CD4-positive, CD25-positive, alpha-beta regulatory T cell (primary cell): ENCODE data around the gene ENTPD2. TPM values are rescaled to one million over a fixed set of nuclear protein-coding genes. Genes with fewer than 3 reads are reported as not detected.
A peak's percentile ranks its signal among the peaks of the same experiment; 100 is the strongest.

Source experiments
- ATAC-seq, 2 donors: fragments of 150-1000 bp; cut with Tn5 transposase; one replicate each; pipeline ENCODE4 v1.10.0; 2021; ENCODE audit warnings: low read depth in 2 of 2, moderate number of reproducible peaks in 2 of 2, moderate library complexity in 1 of 2
- DNase-seq, 3 donors: peaks; one replicate each; pipeline versions ENCODE4 v3.0.0 to v3.0.0-alpha.2; 2012 to 2022; ENCODE audit warnings: mixed read lengths in 1 of 3
- H3K27ac ChIP-seq: one replicate; pipeline ENCODE4 v1.7.0; 2013; ENCODE audit warnings: mild to moderate bottlenecking, low read length; ENCODE audit not compliant: insufficient read depth, poor library complexity, severe bottlenecking
- H3K27me3 ChIP-seq: one replicate; pipeline ENCODE4 v1.7.0; 2013; ENCODE audit warnings: low read length; ENCODE audit not compliant: control insufficient read depth, insufficient read depth
- H3K36me3 ChIP-seq: one replicate; pipeline ENCODE4 v1.7.0; 2013; ENCODE audit warnings: mild to moderate bottlenecking, low read length, moderate library complexity; ENCODE audit not compliant: control insufficient read depth, insufficient read depth
- H3K4me1 ChIP-seq: 2 replicates; pipeline ENCODE4 v1.7.0; 2013; ENCODE audit warnings: mild to moderate bottlenecking, low read length; ENCODE audit not compliant: insufficient read depth, control insufficient read depth, poor library complexity, severe bottlenecking
- H3K4me3 ChIP-seq: one replicate; pipeline ENCODE4 v1.7.0; 2013; ENCODE audit warnings: low read depth, mild to moderate bottlenecking, low read length, moderate library complexity
- H3K9me3 ChIP-seq, 2 experiments: 1 replicate in 1 of 2; 2 replicates in 1 of 2; pipeline ENCODE4 v1.7.0; 2013; ENCODE audit warnings: low read length in 2 of 2, mild to moderate bottlenecking in 1 of 2, moderate library complexity in 1 of 2; ENCODE audit not compliant: control insufficient read depth in 2 of 2
- H3K27ac Mint-ChIP-seq, 3 donors: one replicate each; pipeline ENCODE4 v1.8.0; 2020 to 2022; ENCODE audit warnings: mild to moderate bottlenecking in 3 of 3, mixed read lengths in 3 of 3, moderate library complexity in 2 of 3
- H3K27me3 Mint-ChIP-seq: one replicate; pipeline ENCODE4 v1.8.0; 2022; ENCODE audit warnings: mild to moderate bottlenecking, mixed read lengths
- H3K36me3 Mint-ChIP-seq: one replicate; pipeline ENCODE4 v1.8.0; 2020; ENCODE audit warnings: mixed read lengths
- H3K4me1 Mint-ChIP-seq, 4 donors: one replicate each; pipeline ENCODE4 v1.8.0; 2020 to 2022; ENCODE audit warnings: mixed read lengths in 4 of 4, mild to moderate bottlenecking in 1 of 4
- H3K4me3 Mint-ChIP-seq, 4 donors: one replicate each; pipeline ENCODE4 v1.8.0; 2020 to 2022; ENCODE audit warnings: mild to moderate bottlenecking in 4 of 4, mixed read lengths in 4 of 4, moderate library complexity in 3 of 4
- H3K9me3 Mint-ChIP-seq, 7 donors: one replicate each; pipeline ENCODE4 v1.8.0; 2020 to 2022; ENCODE audit warnings: mixed read lengths in 7 of 7, mild to moderate bottlenecking in 3 of 7, moderate library complexity in 2 of 7
- polyA plus RNA-seq, 4 donors: library from polyadenylated mRNA; unstranded; fragments of 300-500 nt; fragmentation: Illumina TruSeq; gene quantifications; one replicate each; pipeline ENCODE4 v1.2.3, GENCODE V29; 2021
- total RNA-seq: library from RNA; stranded (reverse); gene quantifications from one replicate; pipeline ENCODE4 v1.2.3, GENCODE V29; 2022

The ENTPD2 gene
- total and polyA plus RNA-seq, 5 donors from 2014 or later = not detected

DNA sequence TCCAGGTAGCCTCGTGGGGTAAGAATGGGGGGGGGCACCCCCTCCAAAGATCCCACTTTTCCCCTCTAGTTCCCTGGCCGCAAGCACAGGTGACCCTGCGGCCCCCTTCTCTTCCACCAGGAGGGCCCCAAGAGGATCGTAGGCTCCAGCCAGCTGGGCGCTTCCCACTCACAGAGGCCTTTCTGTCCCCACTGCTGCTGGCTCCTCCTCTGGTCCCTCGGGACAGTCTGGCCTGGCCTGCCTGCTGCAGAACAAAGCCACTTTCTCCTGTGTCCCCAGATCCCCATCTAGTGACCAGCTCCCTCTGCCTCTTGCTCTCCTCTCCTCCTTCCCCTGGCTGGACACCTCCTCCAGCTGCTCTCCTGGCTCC, 17.0 kb upstream of the ENTPD2 start:
- ATAC-seq (no peak), DNase-seq (no peak)
- Histone ChIP-seq H3K4me3 (no peak overlapping the region), H3K27ac (peak overlapping the region; percentile 63), H3K9me3 (no peaks in the 10 kb centered on the region), H3K4me1 (peaks cover 31% of the 10 kb centered on the region), H3K27me3 (no peaks in the 10 kb centered on the region), H3K36me3 (no peaks in the 10 kb centered on the region)
- no peaks in the 10 kb centered on the region for H3K36me3 Mint-ChIP-seq
- H3K4me1 Mint-ChIP-seq = peaks cover 4 to 20% (median 13%) of the 10 kb centered on the region in 4 donors
- H3K9me3 Mint-ChIP-seq = peaks cover 0 to 1% (median 0%) of the 10 kb centered on the region in 7 donors
- H3K27me3 Mint-ChIP-seq = peaks cover 4% of the 10 kb centered on the region
- H3K4me3 Mint-ChIP-seq = peak overlapping the region; percentile 47 to 86 (median 78)
- peak overlapping the region; percentile 49 to 86 (median 69) for H3K27ac Mint-ChIP-seq

DNA sequence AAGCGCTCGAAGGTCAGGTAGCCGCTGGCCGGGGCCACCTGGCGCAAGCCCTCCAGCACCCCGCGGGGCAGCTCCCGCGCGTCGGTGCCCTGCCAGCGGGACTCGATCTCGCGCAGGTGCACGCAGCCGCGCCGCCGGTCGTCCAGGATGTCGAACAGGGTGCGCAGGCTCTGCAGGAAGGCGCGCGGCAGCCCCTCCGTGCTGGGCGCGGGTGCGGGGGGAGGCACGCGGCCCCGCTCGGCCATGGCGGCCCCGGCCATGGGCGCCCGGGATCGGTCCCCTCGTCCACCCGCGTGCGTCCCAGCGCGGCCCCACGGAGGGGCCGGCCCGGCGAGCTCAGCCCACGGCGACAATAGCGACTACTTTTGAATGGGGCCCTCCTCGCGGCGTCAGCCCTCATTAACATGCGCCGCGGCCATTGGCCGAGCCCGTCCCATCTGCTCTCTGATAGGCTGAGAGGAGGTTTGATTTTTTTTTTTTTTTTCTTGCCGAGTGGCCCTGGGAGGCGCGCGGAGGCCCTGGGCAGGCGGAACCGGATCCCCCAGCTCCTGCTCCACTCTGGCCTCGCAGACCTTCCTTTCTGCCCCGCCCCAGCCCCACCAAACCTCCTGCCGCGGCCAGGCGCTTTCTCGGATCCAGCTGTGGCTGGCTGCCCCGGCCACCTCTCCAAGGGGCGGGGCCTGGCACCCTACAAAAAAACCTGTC, 16.5 kb upstream of the ENTPD2 start, which contains the start of gene SAPCD2:
Gene SAPCD2 (minus strand): TSS at position 357 of the 705 bp plus-strand sequence. CDS start 97 bp downstream, at position 260.
- Mint-ChIP-seq H3K4me3 (peak within 1 kb of the TSS; percentile 72 to 88 (median 84)), H3K36me3 (no peaks in the 10 kb centered on the region), H3K27me3 (peaks cover 4% of the 10 kb centered on the region), H3K4me1 (peaks cover 4 to 20% (median 13%) of the 10 kb centered on the region in 4 donors), H3K9me3 (peaks cover 0 to 1% (median 0%) of the 10 kb centered on the region in 7 donors), H3K27ac (peak within 1 kb of the TSS; percentile 49 to 86 (median 69))
- Histone ChIP-seq H3K9me3 (no peaks in the 10 kb centered on the region), H3K4me1 (peaks cover 31% of the 10 kb centered on the region), H3K4me3 (no peak within 1 kb of the TSS), H3K27ac (peak within 1 kb of the TSS; percentile 63), H3K36me3 (no peaks in the 10 kb centered on the region), H3K27me3 (no peaks in the 10 kb centered on the region)
- DNase-seq (peak; percentile 83 to 93 (median 89)), ATAC-seq (peak; percentile 87 to 88)

DNA sequence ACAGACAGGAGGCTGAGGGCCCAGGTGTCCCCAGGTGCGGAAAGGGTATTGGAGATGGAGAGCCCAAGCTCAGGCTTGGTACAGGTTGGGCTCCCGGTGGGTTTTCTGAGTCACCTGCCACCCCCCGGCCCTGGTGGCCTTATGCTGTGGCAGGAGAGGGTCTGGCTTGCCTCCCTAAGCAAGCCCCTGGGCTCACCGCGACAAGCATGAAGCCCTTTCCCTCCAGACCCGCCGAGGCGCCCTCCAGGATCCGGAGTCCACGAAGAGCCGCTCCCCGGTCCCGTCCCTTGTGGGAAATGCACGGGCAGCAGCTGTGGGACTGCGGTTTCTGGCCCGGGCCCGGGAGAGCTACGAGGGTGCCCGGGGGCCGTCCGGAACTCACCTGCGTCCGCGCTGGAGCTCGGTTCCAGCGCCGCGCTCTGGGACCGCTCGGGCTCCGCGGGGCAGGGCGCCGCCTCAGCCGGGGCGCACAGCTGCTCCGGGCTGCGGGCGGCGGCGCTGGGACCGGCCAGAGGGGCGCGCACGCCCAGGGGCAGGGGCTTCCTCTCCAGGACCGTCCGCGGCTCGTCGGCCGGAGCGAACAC, 15.7 kb upstream of the ENTPD2 start:
- Histone ChIP-seq H3K27me3 (no peaks in the 10 kb centered on the region), H3K9me3 (no peaks in the 10 kb centered on the region), H3K4me1 (peaks cover 31% of the 10 kb centered on the region), H3K27ac (no peak overlapping the region), H3K36me3 (no peaks in the 10 kb centered on the region), H3K4me3 (no peak overlapping the region)
- Mint-ChIP-seq H3K4me3 (peak overlapping the region in 3 of 4 donors; percentile 32 to 62 (median 39)), H3K4me1 (peaks cover 4 to 20% (median 13%) of the 10 kb centered on the region in 4 donors), H3K36me3 (no peaks in the 10 kb centered on the region), H3K27ac (no peak overlapping the region), H3K9me3 (peaks cover 0 to 1% (median 0%) of the 10 kb centered on the region in 7 donors), H3K27me3 (peaks cover 4% of the 10 kb centered on the region)
- ATAC-seq (no peak), DNase-seq (peak in 1 of 3 donors; percentile 21)

DNA sequence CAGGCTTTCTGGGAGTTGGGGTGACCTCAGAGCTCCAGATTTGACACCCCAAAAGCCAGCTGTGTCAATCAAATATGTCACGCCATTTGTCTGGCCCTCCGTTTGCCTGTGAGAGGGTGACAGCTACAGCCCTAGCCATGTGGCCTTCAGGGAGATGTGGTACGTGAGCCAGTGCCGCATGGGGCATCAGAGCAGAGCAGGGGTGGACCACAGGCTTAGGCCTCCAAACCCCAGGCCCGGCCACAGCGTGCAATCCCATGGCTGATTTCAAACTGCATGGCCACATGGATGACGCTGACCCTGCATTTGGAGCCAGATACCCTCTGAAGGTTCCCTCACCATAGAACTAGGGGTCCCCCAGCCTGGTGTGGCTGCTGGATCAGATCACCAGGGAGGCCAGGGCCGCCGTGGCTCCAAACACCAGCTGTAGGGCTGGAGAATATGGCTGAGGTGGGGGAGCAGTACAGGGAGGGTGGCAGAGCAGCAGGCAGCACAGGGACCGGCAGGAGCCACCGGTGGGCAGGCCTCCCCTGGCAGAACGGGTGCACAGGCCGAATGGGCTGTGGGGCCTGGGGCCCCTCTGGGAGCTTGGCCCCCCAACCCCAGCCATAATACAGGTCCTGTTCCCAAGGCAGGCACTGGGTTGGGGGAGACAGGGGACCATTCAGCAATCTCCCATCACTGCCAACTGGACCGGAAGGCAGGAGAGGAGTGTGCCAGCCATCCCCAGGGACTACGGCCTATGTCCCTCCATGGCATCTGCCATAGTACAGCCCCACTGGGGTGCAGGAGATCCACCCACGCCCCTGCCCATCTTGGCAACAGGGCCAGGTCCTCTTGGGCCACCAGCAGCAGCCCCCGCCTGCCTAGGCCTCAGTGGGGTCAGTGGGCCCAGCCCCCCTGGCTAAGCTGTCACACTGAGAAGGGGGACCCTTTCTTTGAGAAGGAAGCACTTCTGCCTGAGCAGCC, 15.0 kb upstream of the ENTPD2 start:
- no peak for ATAC-seq
- no peak overlapping the region for H3K4me3 ChIP-seq
- DNase-seq = no peak
- Mint-ChIP-seq H3K36me3 (no peaks in the 10 kb centered on the region), H3K27me3 (peaks cover 4% of the 10 kb centered on the region), H3K9me3 (peaks cover 0 to 1% (median 0%) of the 10 kb centered on the region in 7 donors), H3K4me3 (peak overlapping the region in 3 of 4 donors; percentile 32 to 62 (median 39)), H3K27ac (no peak overlapping the region), H3K4me1 (peaks cover 4 to 23% (median 12%) of the 10 kb centered on the region in 4 donors)
- no peaks in the 10 kb centered on the region for H3K27me3 ChIP-seq
- no peak overlapping the region for H3K27ac ChIP-seq
- peaks cover 31% of the 10 kb centered on the region for H3K4me1 ChIP-seq
- no peaks in the 10 kb centered on the region for H3K36me3 ChIP-seq
- H3K9me3 ChIP-seq = no peaks in the 10 kb centered on the region

DNA sequence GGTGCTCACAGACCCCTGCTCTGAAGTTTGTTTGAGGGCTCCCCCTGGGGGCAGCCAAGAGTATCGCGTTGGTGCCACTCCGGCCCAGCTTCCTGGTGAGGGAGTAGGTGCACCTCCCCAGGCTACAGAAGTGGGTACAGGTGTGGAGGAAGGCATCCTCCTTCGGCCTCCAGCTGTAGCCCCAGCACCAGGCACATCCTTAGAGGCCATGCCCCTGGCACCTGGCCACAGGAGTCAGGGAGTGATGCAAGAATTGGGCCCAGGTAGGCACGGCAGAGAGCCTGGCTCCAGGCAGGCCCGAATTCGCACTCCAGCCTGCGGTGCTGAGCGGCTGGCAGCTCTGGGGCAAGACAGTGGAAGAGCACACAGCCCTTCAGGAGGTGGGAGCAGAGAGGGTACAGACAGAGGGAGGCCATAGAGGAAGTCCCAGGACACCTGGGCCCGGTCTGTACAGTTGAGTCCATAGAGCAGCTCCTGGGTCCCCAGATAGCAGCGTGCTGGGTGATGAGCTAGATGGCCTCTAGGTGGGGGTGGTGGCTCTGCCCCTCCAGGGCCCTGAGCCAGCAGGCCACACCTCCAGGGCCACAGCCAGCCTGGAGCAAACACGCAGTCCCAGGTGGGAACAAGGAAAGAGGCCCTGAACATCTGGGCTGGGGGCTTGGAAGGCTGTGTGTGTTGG, 14.1 kb upstream of the ENTPD2 start:
- Mint-ChIP-seq H3K36me3 (no peaks in the 10 kb centered on the region), H3K27me3 (peaks cover 4% of the 10 kb centered on the region), H3K27ac (peak overlapping the region; percentile 26 to 86 (median 85)), H3K4me1 (peaks cover 4 to 23% (median 11%) of the 10 kb centered on the region in 4 donors), H3K9me3 (peaks cover 0 to 1% (median 0%) of the 10 kb centered on the region in 7 donors), H3K4me3 (peak overlapping the region; percentile 59 to 86 (median 80))
- peak; percentile 57 to 64 for ATAC-seq
- Histone ChIP-seq H3K9me3 (no peaks in the 10 kb centered on the region), H3K4me3 (no peak overlapping the region), H3K27me3 (no peaks in the 10 kb centered on the region), H3K27ac (peak overlapping the region; percentile 34), H3K4me1 (peaks cover 31% of the 10 kb centered on the region), H3K36me3 (no peaks in the 10 kb centered on the region)
- peak; percentile 75 to 93 (median 85) for DNase-seq

DNA sequence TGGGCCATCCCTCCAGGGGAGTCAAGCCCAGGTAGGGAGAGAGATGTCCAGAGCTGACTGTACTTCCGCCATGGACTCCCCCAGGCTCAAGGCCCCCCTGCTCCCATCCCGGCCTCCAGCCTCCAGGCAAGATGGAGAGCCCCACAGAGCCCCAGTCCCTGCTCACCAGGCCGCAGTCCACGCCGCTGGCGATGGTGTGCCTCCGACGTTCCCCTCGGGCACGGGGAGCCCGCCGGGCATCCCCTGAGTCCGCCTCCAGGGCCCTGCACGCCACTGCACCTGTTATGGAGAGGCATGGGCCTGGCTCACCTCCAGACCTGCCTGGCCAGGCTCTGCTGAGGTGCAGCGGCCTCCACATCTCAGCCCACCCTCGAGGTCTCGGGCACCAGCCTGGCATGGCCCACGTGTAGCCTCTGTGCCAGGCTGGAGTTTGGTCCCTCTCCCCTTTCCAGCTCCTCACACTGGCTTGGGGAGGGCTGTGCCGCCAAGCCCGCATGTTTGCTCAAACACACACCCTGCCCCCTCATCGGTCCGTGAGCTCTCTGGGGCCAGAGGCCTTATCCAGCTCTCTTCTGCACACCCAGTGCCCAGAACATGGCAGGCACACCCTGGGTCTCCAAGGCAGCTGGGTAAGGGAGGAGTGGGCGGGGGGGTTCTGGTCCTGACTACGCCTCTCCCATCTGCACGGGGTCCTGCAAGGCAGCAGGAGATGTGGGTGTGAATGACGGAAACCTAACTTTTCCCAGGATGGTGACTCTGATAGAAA, 12.4 kb upstream of the ENTPD2 start:
- peaks cover 4 to 19% (median 10%) of the 10 kb centered on the region in 4 donors for H3K4me1 Mint-ChIP-seq
- H3K36me3 Mint-ChIP-seq = no peaks in the 10 kb centered on the region
- Histone ChIP-seq H3K4me3 (no peak overlapping the region), H3K4me1 (peaks cover 31% of the 10 kb centered on the region), H3K27me3 (no peaks in the 10 kb centered on the region), H3K27ac (no peak overlapping the region), H3K36me3 (no peaks in the 10 kb centered on the region), H3K9me3 (no peaks in the 10 kb centered on the region)
- DNase-seq (no peak), ATAC-seq (no peak)
- peaks cover 4% of the 10 kb centered on the region for H3K27me3 Mint-ChIP-seq
- H3K9me3 Mint-ChIP-seq = peaks cover 0 to 1% (median 0%) of the 10 kb centered on the region in 7 donors
- no peak overlapping the region for H3K4me3 Mint-ChIP-seq
- H3K27ac Mint-ChIP-seq = no peak overlapping the region
